Progenitor cell of endocrine pancreas (in vitro differentiated cells): ENCODE results near the gene DEXI. TPM values are rescaled to one million over a fixed set of nuclear protein-coding genes. Genes with fewer than 3 reads are reported as not detected.

ENCODE experiments used
- DNase-seq: peaks from one replicate; pipeline ENCODE4 v3.0.0; 2021; ENCODE audit warnings: low spot score; ENCODE audit not compliant: unreplicated experiment
- H3K27ac Mint-ChIP-seq: 2 replicates; pipeline ENCODE4 v1.8.0; 2021; ENCODE audit warnings: mild to moderate bottlenecking, moderate library complexity, mixed read lengths
- H3K27me3 Mint-ChIP-seq: 2 replicates; pipeline ENCODE4 v1.8.0; 2021; ENCODE audit warnings: mixed read lengths
- H3K36me3 Mint-ChIP-seq: 2 replicates; pipeline ENCODE4 v1.8.0; 2022; ENCODE audit warnings: mixed read lengths; ENCODE audit not compliant: insufficient read depth
- H3K4me1 Mint-ChIP-seq: 2 replicates; pipeline ENCODE4 v1.8.0; 2021; ENCODE audit warnings: low read depth, mixed read lengths
- H3K4me3 Mint-ChIP-seq: 2 replicates; pipeline ENCODE4 v1.8.0; 2021; ENCODE audit warnings: low read depth, mild to moderate bottlenecking, moderate library complexity, mixed read lengths
- H3K9me3 Mint-ChIP-seq: 2 replicates; pipeline ENCODE4 v1.8.0; 2021; ENCODE audit warnings: low read depth, mixed read lengths
- CTCF ChIP-seq: fragments of 200-600 bp; sonication (generic); IDR thresholded peaks from one replicate; pipeline ENCODE4 v1.5.0; 2021; ENCODE audit warnings: antibody characterized with exemption, mild to moderate bottlenecking; ENCODE audit not compliant: unreplicated experiment
- long read RNA-seq: library from polyadenylated mRNA; unstranded; transcript quantifications from one replicate; pipeline ENCODE4 v2.0.0, GENCODE V29; 2020
- total RNA-seq: library from RNA; stranded (reverse); gene quantifications from 2 replicates; pipeline ENCODE4 v1.2.1, GENCODE V29; 2021

The DEXI gene
- total RNA-seq, result 31.2 and 32.3 TPM in 2 replicates
- long read RNA-seq, partial matches to known transcripts, result 0 of 1 reads
- long read RNA-seq, other reads (novel, unspliced or antisense), result 1 of 1 reads

GRCh38 chr16:10942352-10943063 lies at the start of gene DEXI:
DEXI (minus strand) TSS chr16:10942468; CDS start chr16:10942005, 463 bp downstream.
- peaks cover 36% of the 10 kb centered on the region for H3K4me1 Mint-ChIP-seq
- peaks cover 2% of the 10 kb centered on the region for H3K36me3 Mint-ChIP-seq
- H3K4me3 Mint-ChIP-seq, result peak within 1 kb of the TSS; percentile 84
- no peaks in the 10 kb centered on the region for H3K27me3 Mint-ChIP-seq
- DNase-seq, result peak; percentile 93
- H3K27ac Mint-ChIP-seq, result peak within 1 kb of the TSS; percentile 24
- H3K9me3 Mint-ChIP-seq, result no peaks in the 10 kb centered on the region
- peak; percentile 26 for TF ChIP-seq CTCF

- no peaks in the 10 kb centered on the region for H3K27me3 Mint-ChIP-seq
- TF ChIP-seq CTCF, result no peak
- peaks cover 11% of the 10 kb centered on the region for H3K4me1 Mint-ChIP-seq
- H3K9me3 Mint-ChIP-seq, result no peaks in the 10 kb centered on the region
- H3K27ac Mint-ChIP-seq, result no peak overlapping the region
- no peak for DNase-seq
- no peak overlapping the region for H3K4me3 Mint-ChIP-seq
- H3K36me3 Mint-ChIP-seq, result peaks cover 12% of the 10 kb centered on the region
Measured at GRCh38 chr16:10990378-10990777, 48.1 kb upstream of the DEXI start.

- Mint-ChIP-seq H3K36me3 (peaks cover 13% of the 10 kb centered on the region), H3K4me1 (peaks cover 11% of the 10 kb centered on the region), H3K27me3 (no peaks in the 10 kb centered on the region), H3K9me3 (no peaks in the 10 kb centered on the region), H3K4me3 (no peak overlapping the region), H3K27ac (no peak overlapping the region)
- DNase-seq, result no peak
- no peak for TF ChIP-seq CTCF
Measured at GRCh38 chr16:10989559-10989958, 47.3 kb upstream of the DEXI start.

GRCh38 chr16:10988879-10989278 lies 46.6 kb upstream of the DEXI start:
- Mint-ChIP-seq H3K27me3 (no peaks in the 10 kb centered on the region), H3K27ac (no peak overlapping the region), H3K4me1 (peaks cover 11% of the 10 kb centered on the region), H3K4me3 (no peak overlapping the region), H3K36me3 (peaks cover 13% of the 10 kb centered on the region), H3K9me3 (no peaks in the 10 kb centered on the region)
- no peak for DNase-seq
- no peak for TF ChIP-seq CTCF

GRCh38 chr16:10988164-10988803 lies 46.0 kb upstream of the DEXI start:
- TF ChIP-seq CTCF, result peak; percentile 39
- no peaks in the 10 kb centered on the region for H3K27me3 Mint-ChIP-seq
- no peak overlapping the region for H3K27ac Mint-ChIP-seq
- no peak for DNase-seq
- peaks cover 15% of the 10 kb centered on the region for H3K36me3 Mint-ChIP-seq
- H3K4me1 Mint-ChIP-seq, result peaks cover 11% of the 10 kb centered on the region
- H3K4me3 Mint-ChIP-seq, result no peak overlapping the region
- H3K9me3 Mint-ChIP-seq, result no peaks in the 10 kb centered on the region
